Prostate gland (tissue), 2 donors: ENCODE measurements around the gene HMGB4. TPM values are rescaled to one million over a fixed set of nuclear protein-coding genes. Genes with fewer than 3 reads are reported as not detected.

Experiments used
- DNase-seq: peaks from one replicate; pipeline ENCODE4 v3.0.0-alpha.2; 2019; ENCODE audit warnings: low spot score
- H3K27ac ChIP-seq, 2 donors: fragments of 200-600 bp; sonication (generic); 2 replicates each; pipeline ENCODE4 v1.5.1; 2017 to 2019
- H3K27me3 ChIP-seq: fragments of 200-600 bp; sonication (generic); replicated peaks from 2 replicates; pipeline ENCODE4 v1.5.1; 2019; ENCODE audit not compliant: insufficient read depth
- H3K36me3 ChIP-seq, 2 donors: fragments of 200-600 bp; sonication (generic); 1 replicate in 1 of 2; 2 replicates in 1 of 2; pipeline versions ENCODE4 v1.5.1 to v1.8.1; 2017 to 2019
- H3K4me1 ChIP-seq: fragments of 200-600 bp; sonication (generic); replicated peaks from 2 replicates; pipeline ENCODE4 v1.5.1; 2019
- H3K4me3 ChIP-seq, 2 donors: fragments of 200-600 bp; sonication (generic); 2 replicates each; pipeline ENCODE4 v1.5.1; 2017 to 2019
- H3K9me3 ChIP-seq: fragments of 200-600 bp; sonication (generic); 2 replicates; pipeline ENCODE4 v1.5.1; 2017
- POLR2A ChIP-seq: fragments of 450-650 bp; IDR thresholded peaks from one replicate; pipeline ENCODE4 v1.6.1; 2016; ENCODE audit warnings: antibody characterized with exemption, mild to moderate bottlenecking
- POLR2AphosphoS5 ChIP-seq: sonication (generic); formaldehyde crosslinking; IDR thresholded peaks from one replicate; pipeline ENCODE4 v1.6.1; 2017; ENCODE audit warnings: antibody characterized with exemption
- whole genome bisulfite sequencing: methylation state at CpG from one replicate; pipeline ENCODE4 v1.1.5; 2018; 5-methylcytosine and 5-hydroxymethylcytosine counted together
- intact Hi-C: fragments of 100-400 bp; cut with DNase I; formaldehyde crosslinking; loops from one replicate; pipeline ENCODE4 v1.14.2; 2022
- total RNA-seq, 2 donors: library from RNA; depleted of rRNA; stranded (reverse); fragments of >200 nt; gene quantifications; one replicate each; pipeline ENCODE4 v1.1.0, GENCODE V29; 2016
- TF ChIP-seq, protein P1 (sequence below), 4 experiments: fragments of 200-600 bp in 2 of 4; fragments of 450-650 bp in 2 of 4; sonication (generic) in 2 of 4; IDR thresholded peaks; 1 replicate in 3 of 4; 2 replicates in 1 of 4; pipeline ENCODE4 v1.5.1; 2016 to 2019; ENCODE audit warnings: antibody characterized with exemption in 4 of 4, mild to moderate bottlenecking in 2 of 4, moderate library complexity in 2 of 4

Gene HMGB4
- total RNA-seq, 2 donors from 2014 or later, result 25.1 TPM; not detected in 1

DNA sequence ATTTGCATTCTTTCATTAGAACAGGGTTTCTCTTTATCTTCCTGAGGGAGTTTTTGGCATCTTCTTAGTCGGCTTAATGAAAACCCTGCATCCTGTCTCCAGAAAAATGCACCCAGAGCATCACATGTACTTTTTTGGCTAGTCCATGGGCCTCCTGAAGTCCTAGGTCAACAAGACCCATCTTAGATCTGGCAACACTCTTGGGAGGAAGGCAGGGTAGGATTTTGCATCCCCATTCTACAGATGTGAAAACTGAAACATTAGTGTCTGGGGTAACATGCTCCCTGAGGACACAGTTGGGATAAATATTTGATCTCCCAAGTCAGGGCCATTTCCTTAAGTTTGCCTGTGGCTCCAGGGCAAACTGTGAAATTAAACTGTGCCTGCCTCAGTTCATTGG is 40.0 kb upstream of the HMGB4 start:
- Histone ChIP-seq H3K4me3 (no peak overlapping the region), H3K27ac (no peak overlapping the region), H3K9me3 (no peaks in the 10 kb centered on the region), H3K36me3 (no peaks in the 10 kb centered on the region), H3K4me1 (no peaks in the 10 kb centered on the region), H3K27me3 (no peaks in the 10 kb centered on the region)
- intact Hi-C loops, result no loop called here
- no peak for TF ChIP-seq POLR2AphosphoS5
- TF ChIP-seq, protein P1, sequence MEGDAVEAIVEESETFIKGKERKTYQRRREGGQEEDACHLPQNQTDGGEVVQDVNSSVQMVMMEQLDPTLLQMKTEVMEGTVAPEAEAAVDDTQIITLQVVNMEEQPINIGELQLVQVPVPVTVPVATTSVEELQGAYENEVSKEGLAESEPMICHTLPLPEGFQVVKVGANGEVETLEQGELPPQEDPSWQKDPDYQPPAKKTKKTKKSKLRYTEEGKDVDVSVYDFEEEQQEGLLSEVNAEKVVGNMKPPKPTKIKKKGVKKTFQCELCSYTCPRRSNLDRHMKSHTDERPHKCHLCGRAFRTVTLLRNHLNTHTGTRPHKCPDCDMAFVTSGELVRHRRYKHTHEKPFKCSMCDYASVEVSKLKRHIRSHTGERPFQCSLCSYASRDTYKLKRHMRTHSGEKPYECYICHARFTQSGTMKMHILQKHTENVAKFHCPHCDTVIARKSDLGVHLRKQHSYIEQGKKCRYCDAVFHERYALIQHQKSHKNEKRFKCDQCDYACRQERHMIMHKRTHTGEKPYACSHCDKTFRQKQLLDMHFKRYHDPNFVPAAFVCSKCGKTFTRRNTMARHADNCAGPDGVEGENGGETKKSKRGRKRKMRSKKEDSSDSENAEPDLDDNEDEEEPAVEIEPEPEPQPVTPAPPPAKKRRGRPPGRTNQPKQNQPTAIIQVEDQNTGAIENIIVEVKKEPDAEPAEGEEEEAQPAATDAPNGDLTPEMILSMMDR (IDR thresholded peaks at IDR 0.05), result no peak
- TF ChIP-seq POLR2A, result no peak
- DNase-seq, result no peak
- WGBS, result 91% methylated on average over 1 of the region's 1 CpG

DNA sequence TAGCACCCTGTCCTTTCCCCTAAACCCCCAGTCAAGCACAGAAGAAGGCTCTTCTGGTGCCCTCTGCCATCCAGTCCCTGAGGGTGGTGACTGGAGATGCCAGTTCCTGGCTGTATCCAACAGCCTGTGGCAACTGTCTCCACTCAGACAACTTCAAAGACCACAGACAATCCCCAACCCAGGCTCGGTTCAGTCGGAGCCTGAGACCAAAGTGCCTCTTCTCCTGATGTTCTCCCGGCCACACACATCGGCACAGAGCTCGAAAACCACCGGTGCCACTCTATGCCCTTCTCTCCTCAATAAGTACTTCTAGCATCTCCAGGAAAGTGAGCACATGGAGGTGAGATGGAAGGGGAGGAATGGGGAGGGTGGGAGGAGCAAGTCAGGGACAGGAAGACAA is 39.6 kb upstream of the HMGB4 start:
- Histone ChIP-seq H3K4me3 (no peak overlapping the region), H3K4me1 (no peaks in the 10 kb centered on the region), H3K36me3 (no peaks in the 10 kb centered on the region), H3K9me3 (no peaks in the 10 kb centered on the region), H3K27me3 (no peaks in the 10 kb centered on the region), H3K27ac (no peak overlapping the region)
- DNase-seq, result no peak
- TF ChIP-seq POLR2A (no peak), POLR2AphosphoS5 (no peak)
- TF ChIP-seq, protein P1 (IDR thresholded peaks at IDR 0.05), result no peak
- WGBS, result 87% methylated on average over 6 of the region's 6 CpGs
- intact Hi-C loops, result no loop called here

DNA sequence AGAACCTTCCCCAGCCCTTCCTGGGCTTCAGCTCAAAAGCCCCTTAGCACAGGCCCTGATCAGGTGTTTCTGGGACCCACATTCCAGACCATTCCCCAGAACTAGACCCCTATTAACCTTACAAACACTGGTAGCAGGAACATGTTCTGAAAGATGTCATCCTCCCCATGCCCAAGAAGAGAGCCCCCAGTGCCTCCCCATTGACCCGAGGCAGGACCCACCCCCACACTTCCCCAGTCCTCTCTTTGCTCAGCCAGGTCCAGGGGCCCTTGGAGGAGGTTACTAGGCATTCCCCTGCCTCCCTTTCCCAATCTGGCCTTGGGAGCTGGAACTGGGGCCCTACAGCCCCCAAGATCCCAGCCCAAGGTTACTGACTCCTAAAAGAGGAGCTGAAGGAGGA is 38.9 kb upstream of the HMGB4 start:
- TF ChIP-seq, protein P1 (IDR thresholded peaks at IDR 0.05), result no peak
- TF ChIP-seq POLR2A, result no peak
- TF ChIP-seq POLR2AphosphoS5, result no peak
- intact Hi-C loops, result no loop called here
- WGBS, result 77% methylated on average over 1 of the region's 1 CpG

GRCh38 chr1:33825506-33825905 is 38.4 kb upstream of the HMGB4 start:
- Histone ChIP-seq H3K36me3 (no peaks in the 10 kb centered on the region), H3K4me1 (no peaks in the 10 kb centered on the region), H3K27me3 (no peaks in the 10 kb centered on the region), H3K9me3 (no peaks in the 10 kb centered on the region), H3K27ac (no peak overlapping the region), H3K4me3 (no peak overlapping the region)
- 69% methylated on average over 9 of the region's 10 CpGs for WGBS
- DNase-seq, result no peak
- no peak for TF ChIP-seq POLR2A
- TF ChIP-seq POLR2AphosphoS5, result no peak
- TF ChIP-seq, protein P1 (IDR thresholded peaks at IDR 0.05), result no peak
- intact Hi-C loops, result no loop called here

More for the DNA sequence above, 38.9 kb upstream of the HMGB4 start:
- Histone ChIP-seq H3K9me3 (no peaks in the 10 kb centered on the region), H3K4me3 (no peak overlapping the region), H3K36me3 (no peaks in the 10 kb centered on the region), H3K4me1 (no peaks in the 10 kb centered on the region), H3K27ac (no peak overlapping the region), H3K27me3 (no peaks in the 10 kb centered on the region)
- DNase-seq, result no peak

DNA sequence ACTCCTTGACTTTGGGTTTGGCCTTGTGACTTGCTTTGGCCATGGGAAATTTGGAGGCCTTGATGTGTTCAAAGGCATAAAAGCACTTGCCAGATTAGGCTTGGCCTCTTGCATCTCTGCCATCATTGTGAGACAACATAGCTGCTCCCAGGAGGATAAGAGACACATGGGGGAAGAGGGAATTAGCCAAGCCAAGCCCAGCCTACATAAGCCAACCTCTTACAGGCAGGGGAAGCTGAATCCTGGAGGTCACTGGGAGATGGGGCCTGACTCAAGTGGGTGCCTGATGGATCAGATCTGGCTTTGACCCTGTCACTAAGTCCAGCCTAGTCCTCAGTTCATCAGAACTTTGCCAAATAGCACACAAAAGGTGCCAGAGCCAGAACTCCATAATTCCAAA is 37.6 kb upstream of the HMGB4 start:
- no peak for DNase-seq
- H3K27me3 ChIP-seq, result no peaks in the 10 kb centered on the region
- H3K27ac ChIP-seq, result no peak overlapping the region
- no peak overlapping the region for H3K4me3 ChIP-seq
- TF ChIP-seq POLR2A, result no peak
- TF ChIP-seq POLR2AphosphoS5, result no peak
- TF ChIP-seq, protein P1 (IDR thresholded peaks at IDR 0.05), result no peak
- no peaks in the 10 kb centered on the region for H3K36me3 ChIP-seq
- no peaks in the 10 kb centered on the region for H3K9me3 ChIP-seq
- H3K4me1 ChIP-seq, result no peaks in the 10 kb centered on the region
- intact Hi-C loops, result no loop called here
